ENCODE data around the gene SLC49A3.

Gene SLC49A3

GRCh38 chr4:666822-667544, 22.0 kb downstream of the SLC49A3 start:
- no peak for DNase-seq (ENCODE audit: low spot score)

GRCh38 chr4:666436-666810, 22.5 kb downstream of the SLC49A3 start:
- no peak for DNase-seq (ENCODE audit: low spot score)

DNA sequence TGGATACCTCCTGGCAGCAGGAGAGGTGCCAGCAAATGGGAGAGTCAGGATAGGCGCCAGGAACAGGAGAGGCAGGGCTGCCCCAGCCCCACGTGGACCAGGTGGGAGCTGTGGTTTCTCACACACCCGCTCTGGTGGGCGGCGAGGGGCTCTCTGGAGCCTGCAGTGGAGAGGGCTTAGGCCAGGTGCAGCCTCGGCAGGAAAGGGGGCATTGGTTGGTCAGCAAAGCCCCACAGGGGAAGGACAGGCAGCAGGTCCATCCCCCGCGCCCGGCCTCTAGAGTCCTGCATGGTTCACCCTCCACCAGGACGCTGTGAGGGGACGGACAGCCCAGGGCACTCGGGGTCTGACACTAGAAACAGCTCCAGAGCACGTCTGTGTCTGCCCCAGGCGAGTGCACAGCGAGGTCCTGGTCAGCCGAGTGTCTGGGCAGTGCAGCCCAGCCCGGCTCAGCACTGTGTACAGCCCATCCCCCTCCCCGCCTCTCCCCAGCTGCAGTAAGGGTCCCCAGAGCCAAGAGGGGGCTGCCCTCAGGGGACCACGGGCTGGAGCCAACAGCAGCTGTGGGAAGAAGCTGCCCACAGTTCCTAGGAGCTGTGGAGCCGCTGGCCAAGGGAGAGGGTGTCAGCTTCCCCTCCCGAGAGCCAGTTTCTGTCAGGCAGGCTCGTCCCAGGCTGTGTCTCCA, 23.1 kb downstream of the SLC49A3 start:
- DNase-seq (ENCODE audit: low spot score): no peak

DNA sequence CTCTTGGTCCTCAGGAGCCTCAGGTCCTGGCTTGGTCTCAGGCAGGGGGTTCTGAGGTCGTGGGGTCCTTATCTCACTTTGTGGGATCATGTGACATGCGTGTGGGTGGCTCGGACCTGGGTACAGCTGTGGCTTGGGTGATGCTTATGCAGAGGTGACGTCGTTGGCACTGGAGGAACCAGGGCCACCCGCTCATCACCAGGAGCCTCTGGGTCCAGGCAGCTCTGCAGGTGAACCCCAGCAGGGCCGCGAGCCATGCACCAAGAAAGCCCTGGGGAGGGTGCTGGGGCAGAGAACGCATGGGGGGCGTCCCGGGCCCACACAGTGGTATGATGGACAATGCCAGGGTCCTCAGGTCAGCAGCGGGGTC, 23.6 kb downstream of the SLC49A3 start:
- no peak for DNase-seq (ENCODE audit: low spot score)

DNA sequence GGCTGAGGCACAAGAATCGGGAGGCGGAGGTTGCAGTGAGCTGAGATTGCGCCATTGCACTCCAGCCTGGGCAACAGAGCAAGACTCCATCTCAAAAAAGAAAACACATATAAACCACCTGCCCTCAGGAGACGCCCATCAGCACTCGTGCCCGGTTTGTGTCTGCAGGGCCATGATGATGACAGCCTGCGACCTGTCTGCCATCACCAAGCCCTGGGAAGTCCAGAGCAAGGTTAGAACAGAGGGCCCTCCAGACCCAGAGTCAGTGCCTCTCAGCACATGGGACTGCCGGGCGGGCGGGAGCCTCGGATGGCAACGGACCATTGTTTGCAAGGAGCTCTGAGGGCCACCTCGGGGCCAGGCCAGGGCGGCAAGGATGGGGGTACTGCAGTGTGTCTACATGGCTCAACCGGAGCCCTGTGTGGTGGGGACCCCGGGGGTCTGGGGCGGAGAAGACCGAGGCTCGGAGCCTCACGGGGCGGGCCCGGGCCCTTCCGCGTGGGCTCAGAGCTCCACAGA, 24.2 kb downstream of the SLC49A3 start:
- no peak for DNase-seq (ENCODE audit: low spot score)

- peak; percentile 84 for DNase-seq (ENCODE audit: low spot score)
These were observed 25.2 kb downstream of the SLC49A3 start for GRCh38 chr4:663438-664428.

DNA sequence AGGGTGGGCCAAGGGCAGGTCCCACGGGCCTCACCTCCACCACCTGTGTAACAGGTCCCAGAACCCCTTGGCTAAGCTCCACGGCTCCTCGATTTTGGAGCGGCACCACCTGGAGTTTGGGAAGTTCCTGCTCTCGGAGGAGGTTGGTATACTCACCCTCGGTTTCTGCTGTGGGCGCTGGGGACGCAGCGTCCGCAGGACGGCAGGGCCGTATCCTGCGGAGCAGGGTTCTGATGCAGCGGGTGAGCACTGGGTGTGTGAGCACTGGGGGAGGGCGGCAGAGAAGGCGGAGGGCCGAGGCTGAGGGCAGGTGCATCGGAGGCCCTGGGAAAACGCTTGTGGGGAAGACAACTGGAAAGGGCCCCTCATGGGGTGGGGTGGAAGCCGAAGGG, 25.9 kb downstream of the SLC49A3 start:
- no peak for DNase-seq (ENCODE audit: low spot score)

GRCh38 chr4:661881-662761, 26.8 kb downstream of the SLC49A3 start:
- DNase-seq (ENCODE audit: low spot score): no peak

DNA sequence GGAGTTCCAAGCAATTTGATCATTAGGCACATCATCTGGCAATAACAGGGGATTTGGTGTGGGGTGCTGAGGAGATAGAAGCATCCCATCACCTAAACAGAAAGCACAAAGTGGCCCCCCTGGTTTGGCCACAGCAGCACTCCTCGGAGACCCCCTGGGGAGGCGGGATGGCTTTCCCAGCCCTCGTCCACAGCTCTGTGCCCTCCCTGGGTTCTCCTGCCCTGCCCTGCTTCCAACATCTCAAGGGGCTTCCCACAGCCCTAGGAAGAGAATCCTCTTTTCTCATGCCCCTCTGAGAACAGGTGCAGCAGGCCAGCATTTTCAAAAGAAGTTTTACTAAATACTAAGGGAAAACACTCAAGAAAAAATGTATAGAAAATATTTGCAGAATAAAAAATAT, 27.7 kb downstream of the SLC49A3 start:
- DNase-seq (ENCODE audit: low spot score): no peak

DNA sequence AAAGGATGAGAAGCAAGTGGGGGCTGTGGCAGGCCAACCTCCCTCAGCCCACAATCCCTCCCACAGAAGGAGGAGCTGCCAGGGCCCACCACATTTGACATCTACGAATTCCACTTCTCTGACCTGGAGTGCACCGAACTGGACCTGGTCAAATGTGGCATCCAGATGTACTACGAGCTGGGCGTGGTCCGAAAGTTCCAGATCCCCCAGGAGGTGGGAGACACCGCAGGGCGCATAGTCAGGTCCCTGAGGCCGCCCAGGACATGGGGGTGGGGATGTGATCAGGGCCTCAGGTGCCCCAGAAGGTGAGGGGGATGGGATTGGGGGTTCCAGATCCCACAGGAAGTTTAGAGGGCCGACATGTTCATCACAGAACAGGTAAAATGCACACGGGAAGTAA, 28.6 kb downstream of the SLC49A3 start:
- DNase-seq (ENCODE audit: low spot score): no peak

DNA sequence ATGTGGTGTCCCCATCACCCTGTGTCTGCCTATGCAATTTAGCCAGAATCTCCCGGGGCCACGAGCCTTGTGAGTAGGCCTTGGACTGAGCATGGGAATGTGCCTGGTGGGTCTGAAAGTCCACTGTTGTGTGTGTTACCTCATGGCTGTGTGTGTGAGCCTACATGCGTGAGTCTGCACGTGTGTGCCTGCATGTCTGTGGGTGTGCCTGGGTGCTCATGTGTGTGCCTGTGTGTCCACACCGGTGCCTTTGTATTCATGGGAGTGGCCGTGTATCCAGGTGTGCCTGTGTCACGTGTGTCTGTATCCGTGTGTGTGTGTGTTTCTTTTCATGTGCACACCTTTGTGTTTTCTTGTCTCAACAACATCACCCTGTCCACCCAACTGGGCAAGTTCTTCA, 29.1 kb downstream of the SLC49A3 start:
- DNase-seq (ENCODE audit: low spot score): no peak

DNA sequence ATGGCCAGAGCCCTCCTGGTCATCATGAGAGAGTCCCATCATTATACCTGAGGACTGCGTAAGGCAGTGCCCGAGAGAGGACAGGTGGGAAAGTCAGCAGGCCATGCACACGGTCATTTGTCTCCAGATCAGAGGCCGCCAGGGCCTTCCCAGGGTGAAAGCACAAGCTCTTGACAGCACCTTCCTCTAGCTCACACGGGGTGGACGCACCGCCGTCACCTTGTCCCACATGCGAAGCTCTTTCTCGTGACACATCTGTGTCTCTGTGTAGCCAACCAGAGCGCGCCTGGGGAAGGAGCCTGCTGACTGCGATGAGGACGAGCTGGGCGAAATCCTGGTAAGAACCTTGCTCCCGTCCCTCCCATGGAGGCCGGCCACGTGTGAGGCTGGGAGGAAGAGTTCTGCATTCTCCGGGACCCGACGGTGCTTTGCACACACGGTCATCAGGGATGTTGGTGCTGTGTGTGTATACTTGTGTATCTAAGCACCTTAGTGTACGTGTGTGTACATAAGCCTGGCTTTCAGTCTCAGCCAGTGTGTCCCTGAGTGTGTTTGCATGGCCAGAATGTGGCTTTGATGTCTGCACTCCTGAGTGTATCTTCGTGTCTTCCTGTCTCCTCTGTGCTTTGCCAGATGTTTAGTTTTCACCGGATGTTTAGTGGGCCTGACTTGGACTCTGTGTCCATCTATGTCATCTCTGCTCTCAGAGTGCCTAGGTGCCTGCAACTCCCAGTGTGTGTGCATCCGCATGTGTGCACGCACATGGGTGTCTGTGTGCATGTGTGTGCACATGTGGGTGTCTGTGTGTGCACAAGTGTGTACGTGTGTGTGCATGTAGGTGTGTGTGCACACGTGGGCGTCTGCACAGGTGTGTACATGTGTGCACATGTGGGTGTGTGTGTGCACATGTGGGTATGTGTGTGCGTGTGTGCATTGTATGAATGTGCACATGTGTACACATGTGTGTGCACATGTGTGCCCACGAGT, 30.0 kb downstream of the SLC49A3 start:
- no peak for DNase-seq (ENCODE audit: low spot score)

DNA sequence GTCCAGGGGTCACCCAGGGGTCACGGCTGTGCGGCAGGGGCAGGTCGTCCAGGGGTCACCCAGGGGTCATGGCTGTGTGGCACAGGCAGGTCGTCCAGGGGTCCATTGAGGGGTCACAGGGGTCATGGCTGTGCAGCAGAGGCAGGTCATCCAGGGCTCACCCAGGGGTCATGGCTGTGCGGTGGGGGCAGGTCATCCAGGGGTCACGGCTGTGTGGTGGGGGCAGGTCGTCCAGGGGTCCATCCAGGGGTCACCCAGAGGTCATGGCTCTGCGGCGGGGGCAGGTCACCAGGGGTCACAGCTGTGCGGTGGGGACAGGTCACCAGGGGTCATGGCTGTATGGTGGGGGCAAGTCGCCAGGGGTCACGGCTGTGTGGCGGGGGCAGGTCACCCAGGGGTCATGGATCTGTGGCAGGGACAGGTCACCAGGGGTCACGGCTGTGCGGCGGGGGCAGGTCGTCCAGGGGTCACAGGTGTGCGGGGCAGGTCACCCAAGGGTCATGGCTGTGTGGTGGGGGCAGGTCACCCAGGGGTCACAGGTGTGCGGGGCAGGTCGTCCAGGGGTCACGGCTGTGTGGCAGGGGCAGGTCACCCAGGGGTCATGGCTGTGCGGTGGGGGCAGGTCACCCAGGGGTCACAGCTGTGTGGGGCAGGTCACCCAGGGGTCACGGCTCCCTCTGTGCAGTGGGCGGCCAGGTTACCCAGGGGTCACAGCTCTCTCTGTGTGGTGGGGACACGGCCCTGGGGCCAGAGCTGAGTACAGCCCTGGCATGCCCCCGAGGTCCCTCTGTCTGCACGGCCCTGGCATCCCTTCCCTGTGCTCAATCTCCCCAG, 30.9 kb downstream of the SLC49A3 start:
- DNase-seq (ENCODE audit: low spot score): no peak

- DNase-seq (ENCODE audit: low spot score): no peak
These were observed 31.6 kb downstream of the SLC49A3 start for GRCh38 chr4:657338-657833.

DNA sequence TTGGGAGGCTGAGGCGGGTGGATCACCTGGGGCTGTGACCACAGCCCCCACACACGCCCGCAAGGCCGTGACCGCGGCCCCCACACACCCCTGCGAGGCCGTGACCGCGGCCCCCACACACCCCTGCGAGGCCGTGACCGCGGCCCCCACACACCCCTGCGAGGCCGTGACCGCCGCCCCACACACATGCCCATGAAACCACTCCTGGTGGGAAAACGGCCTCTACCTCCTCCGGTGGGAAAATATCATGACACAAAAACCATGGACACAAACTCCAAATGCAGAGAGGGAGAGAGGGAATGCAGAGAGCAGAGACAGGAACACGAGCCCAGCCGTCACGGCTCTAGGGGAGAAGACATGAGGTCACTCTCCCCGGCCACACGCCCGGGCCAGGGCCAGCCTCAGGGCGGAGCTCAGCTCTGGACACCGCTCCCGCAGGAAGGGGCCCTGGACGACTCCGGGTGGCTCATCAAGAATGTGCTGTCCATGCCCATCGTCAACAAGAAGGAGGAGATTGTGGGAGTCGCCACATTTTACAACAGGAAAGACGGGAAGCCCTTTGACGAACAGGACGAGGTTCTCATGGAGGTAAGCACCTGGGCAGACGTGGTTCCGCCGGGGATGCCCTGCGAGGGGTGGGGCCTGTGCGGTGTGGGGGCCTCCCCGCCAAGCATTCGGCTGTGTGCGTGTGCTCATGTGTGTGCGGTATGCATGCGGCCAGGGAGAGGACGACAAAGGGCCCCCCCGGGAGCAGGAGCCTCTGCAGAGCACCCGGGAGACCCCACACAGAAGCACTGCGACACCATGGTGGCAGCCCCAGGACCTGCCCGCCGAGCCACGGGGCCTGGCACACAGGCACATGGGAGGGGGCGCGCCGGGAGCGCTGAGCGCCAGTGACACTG, 32.3 kb downstream of the SLC49A3 start:
- no peak for DNase-seq (ENCODE audit: low spot score)

- no peak for DNase-seq (ENCODE audit: low spot score)
These were observed 33.3 kb downstream of the SLC49A3 start for GRCh38 chr4:655464-656151.

DNA sequence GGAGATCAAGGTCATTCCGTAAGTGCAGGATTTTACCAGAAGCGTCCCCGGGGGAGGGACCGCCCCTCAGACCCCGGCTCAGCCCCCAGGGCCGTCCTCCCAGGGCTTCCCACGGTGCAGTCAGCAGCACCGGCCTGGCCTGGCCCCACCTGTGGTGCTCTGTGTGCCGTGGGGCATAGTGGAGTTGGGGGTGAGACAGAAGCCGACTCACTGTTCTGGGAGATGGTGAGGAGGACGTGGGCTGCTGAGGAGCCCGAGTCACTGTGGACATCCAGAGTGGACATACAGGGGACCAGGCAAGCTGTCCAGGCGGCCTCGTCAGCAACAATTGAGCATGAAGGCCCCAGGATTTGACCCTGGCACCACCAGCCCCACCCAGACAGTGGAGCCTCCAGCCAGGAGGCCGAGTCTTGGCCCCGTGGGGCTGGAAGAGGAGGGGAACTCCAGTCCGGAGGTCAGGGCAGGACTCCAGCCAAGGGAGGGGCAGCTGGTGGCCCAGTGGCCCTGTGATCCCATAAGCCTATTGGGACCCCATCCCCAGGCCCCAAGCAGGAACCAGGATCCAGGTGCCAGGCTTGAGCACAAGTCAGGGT, 34.0 kb downstream of the SLC49A3 start:
- no peak for DNase-seq (ENCODE audit: low spot score)

Data from germinal center (tissue), 1 donor.